Measurements from ENCODE around the gene SP7. TPM values are rescaled to one million over a fixed set of nuclear protein-coding genes. Genes with fewer than 3 reads are reported as not detected.

SP7 gene
- total and polyA plus RNA-seq, 9 of the 15 experiments (the other 6 are each of a cell fraction or from before 2014, with no cell fraction given) = 0.04 TPM; not detected in 8

GRCh38 chr12:53352331-53353256 lies 16.4 kb upstream of the SP7 start (continued):
- TF ChIP-seq RAD21 (CRISPR knock-in tag; conservative IDR thresholded peaks at IDR 0.05 in 1 of 2, IDR thresholded peaks at IDR 0.05 in 1 of 2) (peak; percentile 98 to 99), EP400 (IDR thresholded peaks at IDR 0.05) (0 out of 2 replicates have a peak, but pooled peaks have one; percentile 25), MAZ (CRISPR knock-in tag; conservative IDR thresholded peaks at IDR 0.05 in 1 of 2, IDR thresholded peaks at IDR 0.05 in 1 of 2) (peak; percentile 39 to 82; a peak in 2 of 4 replicates), ZBTB7A (IDR thresholded peaks at IDR 0.05; ENCODE audit: borderline replicate concordance, control insufficient read depth, low read depth, low read length) (no peak), ZBTB9 (CRISPR knock-in tag; IDR thresholded peaks at IDR 0.05) (0 out of 2 replicates have a peak, but pooled peaks have one; percentile 6), NBN (IDR thresholded peaks at IDR 0.05; ENCODE audit: low read depth) (0 out of 2 replicates have a peak, but pooled peaks have one; percentile 63), GATA2 (CRISPR knock-in tag; IDR thresholded peaks at IDR 0.05) (no peak), PCBP2 (IDR thresholded peaks at IDR 0.05; ENCODE audit: low read depth, low read length, poor library complexity, severe bottlenecking) (no peak), FOXK1 (CRISPR knock-in tag; IDR thresholded peaks at IDR 0.05; ENCODE audit: borderline replicate concordance) (0 out of 2 replicates have a peak, but pooled peaks have one; percentile 82), E2F3 (CRISPR knock-in tag; IDR thresholded peaks at IDR 0.05) (0 out of 2 replicates have a peak, but pooled peaks have one; percentile 37), ZNF77 (CRISPR knock-in tag; IDR thresholded peaks at IDR 0.05) (no peak), ZFX (CRISPR knock-in tag; IDR thresholded peaks at IDR 0.05) (peak; percentile 28; the same call in 1 of the 2 replicates), ZBTB49 (CRISPR knock-in tag; IDR thresholded peaks at IDR 0.05; ENCODE audit: borderline replicate concordance) (0 out of 2 replicates have a peak, but pooled peaks have one; percentile 37), ZNF280B (CRISPR knock-in tag; IDR thresholded peaks at IDR 0.05) (no peak), HDAC2 (IDR thresholded peaks at IDR 0.05) (0 out of 2 replicates have a peak, but pooled peaks have one; percentile 16), ELK3 (CRISPR knock-in tag; IDR thresholded peaks at IDR 0.05) (no peak), RB1 (IDR thresholded peaks at IDR 0.05; ENCODE audit: low read depth) (peak; percentile 37; the same call in 1 of the 2 replicates), ARNT (IDR thresholded peaks at IDR 0.05) (peak in 1 of 2 experiments; percentile 63; a peak in 1 of 4 replicates), ATF7 (IDR thresholded peaks at IDR 0.05) (0 out of 2 replicates have a peak, but pooled peaks have one; percentile 37)

All from K562 (cell line).